Panc1 (cell line): ENCODE results near the gene FAM177B.

ENCODE experiments used
- POLR2AphosphoS5 ChIP-seq: IDR thresholded peaks from 2 replicates; pipeline ENCODE4 v1.6.1; 2012; ENCODE audit warnings: mild to moderate bottlenecking, low read depth, low read length, moderate library complexity
- TF ChIP-seq, protein P1 (sequence below): fragments of 450-650 bp; IDR thresholded peaks from 2 replicates; pipeline ENCODE4 v1.5.1; 2017; ENCODE audit warnings: mild to moderate bottlenecking
- TF ChIP-seq, protein P2 (sequence below), 2 experiments: IDR thresholded peaks; 2 replicates each; pipeline ENCODE4 v1.6.1; 2011 to 2012; ENCODE audit warnings: low read depth in 2 of 2, control low read depth in 1 of 2, low read length in 1 of 2, mild to moderate bottlenecking in 1 of 2, moderate library complexity in 1 of 2; ENCODE audit not compliant: insufficient read depth in 1 of 2

DNA sequence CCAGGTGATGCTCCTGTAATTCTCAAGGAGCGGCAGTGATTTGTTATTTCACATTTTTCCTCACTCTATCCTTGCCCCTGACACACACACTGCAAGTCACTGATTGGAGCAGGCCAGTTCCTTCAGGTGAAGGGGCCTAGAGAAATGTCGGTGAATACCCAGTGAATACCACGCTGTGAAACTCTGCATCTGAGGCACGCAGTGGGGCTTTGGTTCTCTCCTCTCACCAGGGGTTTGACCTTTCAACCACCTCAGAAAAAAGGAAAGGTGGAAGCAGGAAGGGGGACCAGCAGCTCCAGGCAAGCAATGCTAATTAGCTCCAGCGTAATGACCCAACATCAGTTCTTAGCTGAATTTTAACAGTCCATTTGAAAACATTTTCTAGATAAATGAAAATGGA is 532 bp upstream of the FAM177B start:
- TF ChIP-seq, protein P1, sequence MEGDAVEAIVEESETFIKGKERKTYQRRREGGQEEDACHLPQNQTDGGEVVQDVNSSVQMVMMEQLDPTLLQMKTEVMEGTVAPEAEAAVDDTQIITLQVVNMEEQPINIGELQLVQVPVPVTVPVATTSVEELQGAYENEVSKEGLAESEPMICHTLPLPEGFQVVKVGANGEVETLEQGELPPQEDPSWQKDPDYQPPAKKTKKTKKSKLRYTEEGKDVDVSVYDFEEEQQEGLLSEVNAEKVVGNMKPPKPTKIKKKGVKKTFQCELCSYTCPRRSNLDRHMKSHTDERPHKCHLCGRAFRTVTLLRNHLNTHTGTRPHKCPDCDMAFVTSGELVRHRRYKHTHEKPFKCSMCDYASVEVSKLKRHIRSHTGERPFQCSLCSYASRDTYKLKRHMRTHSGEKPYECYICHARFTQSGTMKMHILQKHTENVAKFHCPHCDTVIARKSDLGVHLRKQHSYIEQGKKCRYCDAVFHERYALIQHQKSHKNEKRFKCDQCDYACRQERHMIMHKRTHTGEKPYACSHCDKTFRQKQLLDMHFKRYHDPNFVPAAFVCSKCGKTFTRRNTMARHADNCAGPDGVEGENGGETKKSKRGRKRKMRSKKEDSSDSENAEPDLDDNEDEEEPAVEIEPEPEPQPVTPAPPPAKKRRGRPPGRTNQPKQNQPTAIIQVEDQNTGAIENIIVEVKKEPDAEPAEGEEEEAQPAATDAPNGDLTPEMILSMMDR = no peak
- TF ChIP-seq, protein P2, sequence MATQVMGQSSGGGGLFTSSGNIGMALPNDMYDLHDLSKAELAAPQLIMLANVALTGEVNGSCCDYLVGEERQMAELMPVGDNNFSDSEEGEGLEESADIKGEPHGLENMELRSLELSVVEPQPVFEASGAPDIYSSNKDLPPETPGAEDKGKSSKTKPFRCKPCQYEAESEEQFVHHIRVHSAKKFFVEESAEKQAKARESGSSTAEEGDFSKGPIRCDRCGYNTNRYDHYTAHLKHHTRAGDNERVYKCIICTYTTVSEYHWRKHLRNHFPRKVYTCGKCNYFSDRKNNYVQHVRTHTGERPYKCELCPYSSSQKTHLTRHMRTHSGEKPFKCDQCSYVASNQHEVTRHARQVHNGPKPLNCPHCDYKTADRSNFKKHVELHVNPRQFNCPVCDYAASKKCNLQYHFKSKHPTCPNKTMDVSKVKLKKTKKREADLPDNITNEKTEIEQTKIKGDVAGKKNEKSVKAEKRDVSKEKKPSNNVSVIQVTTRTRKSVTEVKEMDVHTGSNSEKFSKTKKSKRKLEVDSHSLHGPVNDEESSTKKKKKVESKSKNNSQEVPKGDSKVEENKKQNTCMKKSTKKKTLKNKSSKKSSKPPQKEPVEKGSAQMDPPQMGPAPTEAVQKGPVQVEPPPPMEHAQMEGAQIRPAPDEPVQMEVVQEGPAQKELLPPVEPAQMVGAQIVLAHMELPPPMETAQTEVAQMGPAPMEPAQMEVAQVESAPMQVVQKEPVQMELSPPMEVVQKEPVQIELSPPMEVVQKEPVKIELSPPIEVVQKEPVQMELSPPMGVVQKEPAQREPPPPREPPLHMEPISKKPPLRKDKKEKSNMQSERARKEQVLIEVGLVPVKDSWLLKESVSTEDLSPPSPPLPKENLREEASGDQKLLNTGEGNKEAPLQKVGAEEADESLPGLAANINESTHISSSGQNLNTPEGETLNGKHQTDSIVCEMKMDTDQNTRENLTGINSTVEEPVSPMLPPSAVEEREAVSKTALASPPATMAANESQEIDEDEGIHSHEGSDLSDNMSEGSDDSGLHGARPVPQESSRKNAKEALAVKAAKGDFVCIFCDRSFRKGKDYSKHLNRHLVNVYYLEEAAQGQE (IDR thresholded peaks at IDR 0.05; ENCODE audit: insufficient read depth in 1 of 2, low read depth in 2 of 2, low read length in 1 of 2) = no peak
- no peak for TF ChIP-seq POLR2AphosphoS5
